ENCODE results near the gene CADM2.
"Not testable (repeated sequence)": the region's sequence is repeated elsewhere in the genome, so short reads cannot be mapped to it uniquely, and the experiment has no call there.

Gene CADM2

GRCh38 chr3:85670634-85671205, 711.9 kb downstream of the CADM2 start:
- no peak for DNase-seq (ENCODE audit: low read depth)

DNA sequence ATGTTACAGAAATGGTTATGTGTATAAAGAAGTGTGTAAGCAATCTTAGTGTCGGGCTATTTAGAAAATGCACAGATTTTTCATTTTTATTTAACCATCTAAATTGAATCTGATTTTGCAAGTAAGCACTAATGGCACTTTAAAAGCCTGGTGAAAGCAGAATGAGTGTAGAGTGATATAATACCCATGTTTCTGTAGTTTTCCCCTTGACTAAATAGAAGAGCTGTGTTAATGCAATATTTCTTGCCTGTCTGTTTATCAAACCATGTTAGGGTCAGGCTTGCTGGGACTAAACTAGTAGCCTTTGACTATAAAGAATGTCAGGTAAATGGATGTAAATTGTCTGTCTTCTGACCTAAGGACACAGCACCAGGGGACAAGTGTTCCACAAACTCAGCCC, 714.0 kb downstream of the CADM2 start:
- DNase-seq (ENCODE audit: low read depth), result no peak

GRCh38 chr3:85678713-85679112, 719.9 kb downstream of the CADM2 start:
- no peak for DNase-seq (ENCODE audit: low read depth)

DNA sequence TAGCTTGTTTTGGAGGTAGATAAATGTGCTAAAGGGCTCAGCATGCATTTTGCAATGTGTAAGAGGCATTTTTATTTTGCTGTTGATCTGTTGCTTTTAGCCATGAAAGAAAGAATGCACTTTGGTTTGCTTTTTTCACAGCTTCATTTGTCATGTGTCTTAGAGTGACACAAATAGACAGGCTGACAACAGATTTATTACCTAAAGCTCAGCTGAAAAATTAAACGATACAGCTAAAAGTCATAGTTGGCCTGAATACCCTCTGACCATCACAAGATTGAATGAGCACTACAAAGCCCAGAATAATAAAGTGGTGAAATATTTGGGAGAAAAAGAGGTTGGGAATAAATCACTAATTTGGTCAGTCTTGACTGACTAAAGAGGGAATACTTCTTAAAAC, 723.1 kb downstream of the CADM2 start:
- DNase-seq (ENCODE audit: low read depth), result no peak

DNA sequence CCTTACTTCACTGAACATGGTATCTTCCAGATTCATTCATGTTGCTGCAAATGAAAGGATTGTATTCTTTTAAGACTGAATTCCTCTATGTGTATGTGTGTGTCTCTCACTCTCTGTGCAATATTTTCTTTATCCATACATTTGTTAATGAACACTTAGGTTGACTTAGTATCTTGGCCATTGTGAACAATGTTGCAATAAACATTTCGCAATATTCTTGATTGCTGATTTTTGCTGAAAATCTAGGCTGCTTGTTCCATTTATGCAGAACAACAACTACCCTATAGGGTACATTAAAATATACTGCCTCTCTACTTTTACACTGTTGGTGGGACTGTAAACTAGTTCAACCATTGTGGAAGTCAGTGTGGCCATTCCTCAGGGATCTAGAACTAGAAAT, 732.4 kb downstream of the CADM2 start:
- no peak for DNase-seq (ENCODE audit: low read depth)

DNA sequence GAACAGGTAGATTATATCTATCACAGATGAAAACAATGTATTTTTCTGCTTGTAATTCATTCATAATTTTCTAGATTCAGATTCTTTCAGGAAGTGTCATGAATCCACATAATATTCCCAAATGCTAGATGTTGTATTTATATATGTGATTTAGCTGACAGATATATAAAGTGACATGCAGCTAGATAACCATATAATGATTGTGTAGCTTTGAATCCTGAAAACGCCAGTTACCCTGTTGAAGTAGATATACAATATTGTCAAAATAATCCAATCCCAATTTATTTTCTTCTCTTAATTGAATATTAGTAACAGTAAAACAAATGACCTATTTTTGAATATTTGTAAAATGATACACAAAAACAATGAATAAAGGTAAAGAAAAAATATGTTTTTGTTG, 738.4 kb downstream of the CADM2 start:
- no peak for DNase-seq (ENCODE audit: low read depth)

GRCh38 chr3:85706130-85706529, 747.3 kb downstream of the CADM2 start:
- DNase-seq (ENCODE audit: low read depth), result no peak

- not testable (repeated sequence) for DNase-seq (ENCODE audit: low read depth)
These were observed 749.5 kb downstream of the CADM2 start for GRCh38 chr3:85708325-85708724.

GRCh38 chr3:85709346-85709892, 750.6 kb downstream of the CADM2 start:
- DNase-seq (ENCODE audit: low read depth), result no peak

GRCh38 chr3:85710490-85710889, 751.7 kb downstream of the CADM2 start:
- DNase-seq (ENCODE audit: low read depth), result no peak

GRCh38 chr3:85721409-85722145, 762.8 kb downstream of the CADM2 start:
- DNase-seq (ENCODE audit: low read depth), result no peak

- no peak for DNase-seq (ENCODE audit: low read depth)
These were observed 767.0 kb downstream of the CADM2 start for GRCh38 chr3:85725809-85726208.

GRCh38 chr3:85726241-85726640, 767.5 kb downstream of the CADM2 start:
- no peak for DNase-seq (ENCODE audit: low read depth)

DNA sequence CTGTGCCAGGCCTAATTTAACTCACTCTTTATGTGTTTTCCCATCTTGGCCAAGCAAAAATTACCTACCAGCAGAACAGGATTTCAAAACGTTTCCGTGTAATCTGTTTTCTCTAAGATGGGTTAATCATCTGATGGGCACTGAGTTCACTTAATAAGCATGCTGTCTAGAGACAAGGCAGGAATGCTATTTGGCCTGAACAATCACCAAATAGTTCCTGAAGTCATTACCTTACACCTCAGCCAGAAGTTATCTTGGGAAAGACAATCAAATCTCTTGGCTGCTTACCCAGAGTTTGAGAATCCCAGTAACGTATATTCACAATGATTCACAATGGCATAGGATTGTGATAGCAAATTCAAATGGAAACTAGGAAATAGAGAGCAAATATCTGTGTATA, 779.1 kb downstream of the CADM2 start:
- no peak for DNase-seq (ENCODE audit: low read depth)

DNA sequence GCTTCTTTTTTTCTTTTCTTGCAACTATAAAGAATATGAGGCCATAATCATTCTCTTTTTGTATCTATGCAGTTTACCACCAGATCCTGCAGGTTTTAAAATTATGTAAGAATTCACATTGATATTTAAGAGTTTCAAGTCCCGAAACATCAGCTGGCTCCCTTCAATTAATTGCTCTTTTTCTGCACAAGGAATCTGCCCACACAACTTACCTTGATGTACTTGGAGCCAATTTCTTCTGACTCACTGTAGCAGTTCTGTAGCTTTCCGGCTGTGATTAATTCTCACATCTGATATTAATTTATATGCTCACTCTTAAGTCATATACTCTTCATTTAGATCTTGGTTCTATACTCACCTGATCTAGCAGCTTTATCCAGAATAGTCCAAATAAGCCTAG, 781.8 kb downstream of the CADM2 start:
- no peak for DNase-seq (ENCODE audit: low read depth)

GRCh38 chr3:85758442-85758841, 799.7 kb downstream of the CADM2 start:
- no peak for DNase-seq (ENCODE audit: low read depth)

DNA sequence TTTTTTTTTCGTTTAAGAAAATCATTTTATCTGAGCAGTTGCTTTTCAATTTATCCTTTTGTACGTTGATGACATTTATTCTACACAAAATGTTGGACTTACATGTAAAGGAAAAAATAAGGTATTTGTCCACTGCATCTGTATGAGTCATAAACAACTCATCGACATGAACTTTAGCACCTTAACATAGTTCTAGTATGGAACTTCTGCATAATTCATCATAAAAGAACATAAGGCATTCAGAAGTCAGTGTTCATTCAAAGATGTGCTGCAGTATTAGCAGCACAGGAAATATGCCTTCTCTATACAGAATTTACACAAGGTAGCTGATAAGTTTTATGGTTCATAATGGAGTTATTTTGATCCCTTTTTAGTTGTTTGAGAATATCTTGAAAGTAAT, 801.6 kb downstream of the CADM2 start:
- no peak for DNase-seq (ENCODE audit: low read depth)

- no peak for DNase-seq (ENCODE audit: low read depth)
These were observed 822.0 kb downstream of the CADM2 start for GRCh38 chr3:85780806-85781205.

DNA sequence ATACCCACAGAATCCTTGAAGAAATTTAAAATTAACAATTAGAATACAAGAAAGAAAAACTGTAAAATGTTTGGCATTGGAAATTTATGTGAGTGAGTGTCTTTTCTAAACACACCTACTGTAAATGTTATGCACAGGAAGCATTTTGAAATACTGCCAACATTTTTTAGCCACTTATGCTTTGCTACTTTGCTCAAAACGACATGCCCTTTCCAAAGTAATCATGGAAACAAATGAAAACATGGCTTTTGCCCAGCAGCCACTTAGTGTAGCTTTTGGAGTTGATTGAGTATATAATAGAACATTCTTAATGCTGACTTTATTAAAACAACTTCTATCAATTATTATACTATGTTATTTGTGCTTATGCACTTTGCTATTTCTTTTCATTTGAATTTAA, 823.0 kb downstream of the CADM2 start:
- no peak for DNase-seq (ENCODE audit: low read depth)

- no peak for DNase-seq (ENCODE audit: low read depth)
These were observed 824.5 kb downstream of the CADM2 start for GRCh38 chr3:85783291-85783690.

DNA sequence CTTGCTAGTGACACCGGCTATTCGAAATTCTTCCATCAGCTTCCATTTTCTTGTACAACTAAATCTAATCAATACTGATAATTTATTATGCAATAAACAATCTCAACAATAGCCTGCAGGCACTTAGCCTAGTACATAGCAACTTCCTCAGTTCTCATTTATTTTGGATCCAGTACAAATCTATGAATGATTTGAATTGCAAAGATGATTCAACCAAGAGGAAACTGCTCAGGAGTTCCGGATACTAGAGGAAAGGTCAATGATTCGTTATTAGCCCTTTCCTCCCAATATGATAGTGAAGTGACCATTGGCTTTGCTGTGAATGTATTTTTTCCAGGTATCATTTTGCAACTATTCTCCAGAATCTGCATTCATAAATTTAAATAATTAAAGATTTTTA, 827.0 kb downstream of the CADM2 start:
- DNase-seq (ENCODE audit: low read depth), result no peak

DNA sequence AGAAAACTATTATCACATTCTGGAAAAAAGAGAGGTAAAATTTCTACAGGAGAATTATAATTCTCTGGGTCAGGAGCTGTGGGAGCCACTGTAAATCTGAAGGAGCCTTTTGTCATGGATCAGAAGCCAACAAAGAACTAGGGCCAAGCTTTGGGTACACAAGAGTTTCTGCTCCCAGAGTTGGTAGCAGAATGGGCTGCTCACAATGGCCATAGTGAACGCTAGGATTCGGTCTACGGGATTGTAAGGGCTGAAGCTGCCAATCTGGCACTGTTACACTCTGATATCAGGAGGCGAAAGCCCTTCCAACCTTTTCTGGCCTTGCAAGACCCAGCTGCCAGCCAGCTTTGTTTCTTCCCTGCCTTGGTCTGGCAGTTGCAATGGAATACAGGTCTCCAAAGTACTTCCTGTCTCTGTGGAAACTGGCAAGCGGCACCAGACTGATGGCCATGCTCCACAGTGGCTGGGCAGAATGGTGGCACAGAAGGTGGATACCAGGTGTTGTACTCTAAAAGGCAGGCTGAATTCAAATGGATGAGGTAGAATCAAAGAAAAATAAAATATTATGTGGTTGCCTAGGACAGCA, 831.7 kb downstream of the CADM2 start:
- no peak for DNase-seq (ENCODE audit: low read depth)

DNA sequence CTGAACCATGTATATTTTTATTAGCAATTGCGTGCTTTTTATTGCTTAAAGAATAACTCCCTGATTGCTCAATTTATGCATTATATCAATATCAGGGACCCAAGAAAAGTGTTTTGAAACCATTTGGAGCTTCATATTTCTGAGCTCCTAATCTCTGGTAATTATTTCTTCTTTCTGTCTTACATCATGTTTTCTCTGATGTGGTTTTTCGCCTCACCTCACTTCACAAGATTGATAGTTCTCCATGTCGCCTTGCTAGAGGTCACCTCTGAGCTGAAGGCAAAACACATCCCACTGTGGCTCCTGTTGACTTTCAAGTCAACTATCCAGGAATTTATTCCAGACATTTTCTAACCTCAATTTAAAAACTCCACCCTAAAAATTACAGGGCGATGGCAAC, 837.4 kb downstream of the CADM2 start:
- no peak for DNase-seq (ENCODE audit: low read depth)

All from T follicular helper cell (primary cell).